Esophagus muscularis mucosa (tissue), 3 donors: ENCODE measurements around the gene ZCWPW1.
"Not testable (repeated sequence)": the region's sequence is repeated elsewhere in the genome, so short reads cannot be mapped to it uniquely, and the experiment has no call there.

Experiments used
- CTCF ChIP-seq, 3 experiments: fragments of 200-600 bp in 2 of 3; fragments of 450-650 bp in 1 of 3; sonication (generic) in 2 of 3; IDR thresholded peaks; one replicate each; pipeline ENCODE4 v1.5.1; 2017 to 2019; ENCODE audit warnings: antibody characterized with exemption in 3 of 3, mild to moderate bottlenecking in 2 of 3, moderate library complexity in 1 of 3
- POLR2A ChIP-seq: fragments of 450-650 bp; IDR thresholded peaks from one replicate; pipeline ENCODE4 v1.6.1; 2017; ENCODE audit warnings: antibody characterized with exemption, moderate library complexity, mild to moderate bottlenecking, low read depth

- not testable (repeated sequence) for TF ChIP-seq POLR2A; CTCF (IDR thresholded peaks at IDR 0.05)
These were observed 18.9 kb upstream of the ZCWPW1 start for GRCh38 chr7:100447363-100447762.
